GM19455 (cell line): ENCODE data around the gene TET1.
"Not testable (repeated sequence)": the region's sequence is repeated elsewhere in the genome, so short reads cannot be mapped to it uniquely, and the experiment has no call there.

Source experiments
- ATAC-seq: cut with Tn5 transposase; IDR thresholded peaks from one replicate; pipeline ENCODE4 v1.9.1; 2021; ENCODE audit not compliant: unreplicated experiment

The TET1 gene

DNA sequence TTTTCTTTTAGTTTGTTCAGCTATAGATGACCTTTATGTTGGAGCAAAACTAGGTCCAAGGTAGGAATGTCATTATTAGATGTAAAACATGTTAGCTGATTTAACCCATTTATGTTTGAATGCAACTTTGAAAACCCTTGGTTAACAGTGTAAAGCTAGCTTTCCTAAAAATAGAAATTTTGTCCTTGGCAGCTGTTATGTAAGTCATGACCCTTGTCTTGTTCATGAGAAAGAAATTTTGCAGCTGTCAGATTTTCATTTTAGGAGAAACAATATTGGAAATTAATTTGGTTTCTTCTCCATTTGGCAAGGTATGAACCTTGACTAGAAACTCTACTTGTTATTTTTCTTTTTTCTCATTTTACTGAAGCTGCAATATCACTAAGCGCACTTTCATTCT is 137.0 kb downstream of the TET1 start:
- no peak for ATAC-seq

DNA sequence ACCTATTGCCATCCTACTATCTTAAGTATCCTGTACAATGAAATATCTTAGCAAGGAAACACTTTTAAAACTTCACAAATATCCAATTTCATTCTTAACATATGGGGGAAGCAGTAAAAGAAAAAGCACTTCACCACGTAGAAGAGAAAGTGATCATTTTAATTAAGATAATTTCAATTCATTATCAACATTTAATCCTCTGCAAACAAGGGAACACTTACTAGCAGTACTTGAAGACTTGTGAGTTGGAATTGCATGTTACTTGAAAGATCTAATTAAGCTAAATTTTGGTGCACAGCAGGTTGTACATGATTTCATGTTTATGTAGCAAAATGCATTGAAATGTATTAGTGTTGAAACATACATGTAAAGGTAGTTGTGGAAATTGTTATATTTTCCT is 140.1 kb downstream of the TET1 start:
- no peak for ATAC-seq

DNA sequence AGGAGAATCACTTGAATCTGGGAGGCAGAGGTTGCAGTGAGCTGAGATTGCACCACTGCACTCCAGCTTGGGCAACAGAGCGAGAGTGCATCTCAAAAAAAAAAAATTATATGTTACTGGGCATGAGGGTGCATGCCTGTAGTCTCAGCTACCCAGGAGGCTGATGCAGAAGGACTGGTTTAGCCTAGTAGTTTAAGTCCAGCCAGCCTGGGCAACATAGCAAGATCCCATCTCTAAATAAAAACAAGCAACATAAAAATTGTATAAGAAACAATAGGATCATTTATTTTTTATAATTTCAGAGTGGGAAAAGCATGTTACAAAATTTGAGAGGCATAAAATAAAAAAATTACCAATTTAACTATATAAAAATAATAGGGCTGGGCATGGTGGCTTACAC is 145.4 kb downstream of the TET1 start:
- ATAC-seq: no peak

DNA sequence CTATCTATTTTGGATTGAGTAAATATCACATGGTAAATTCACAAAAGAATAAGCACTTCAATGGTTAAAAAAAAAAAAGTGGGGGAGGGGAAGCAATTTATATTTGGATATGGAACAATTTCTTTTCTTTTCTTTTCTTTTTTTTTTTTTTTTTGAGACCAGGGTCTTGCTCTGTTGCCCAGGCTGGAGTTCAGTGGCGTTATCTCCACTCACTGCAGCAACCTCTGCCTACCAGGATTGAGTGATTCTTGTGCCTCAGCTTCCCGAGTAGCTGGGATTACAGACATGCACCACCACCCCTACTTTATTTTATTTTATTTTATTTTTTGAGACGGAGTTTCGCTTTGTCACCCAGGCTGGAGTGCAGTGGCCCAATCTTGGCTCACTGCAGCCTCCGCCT is 148.8 kb downstream of the TET1 start:
- ATAC-seq: not testable (repeated sequence)

DNA sequence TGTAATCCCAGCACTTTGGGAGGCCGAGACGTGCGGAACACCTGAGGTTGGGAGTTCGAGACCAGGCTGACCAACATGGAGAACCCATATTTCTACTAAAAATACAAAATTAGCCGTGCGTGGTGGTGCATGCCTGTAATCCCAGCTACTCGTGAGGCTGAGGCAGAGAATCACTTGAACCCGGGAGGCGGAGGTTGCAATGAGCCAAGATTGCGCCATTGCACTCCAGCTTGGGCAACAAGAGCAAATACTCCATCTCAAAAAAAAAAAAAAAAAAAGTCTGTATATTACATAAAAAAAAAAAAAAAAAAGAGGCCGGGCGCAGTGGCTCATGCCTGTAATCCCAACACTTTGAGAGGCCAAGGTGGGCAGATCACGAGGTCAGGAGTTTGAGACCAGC is 152.9 kb downstream of the TET1 start:
- ATAC-seq: not testable (repeated sequence)

DNA sequence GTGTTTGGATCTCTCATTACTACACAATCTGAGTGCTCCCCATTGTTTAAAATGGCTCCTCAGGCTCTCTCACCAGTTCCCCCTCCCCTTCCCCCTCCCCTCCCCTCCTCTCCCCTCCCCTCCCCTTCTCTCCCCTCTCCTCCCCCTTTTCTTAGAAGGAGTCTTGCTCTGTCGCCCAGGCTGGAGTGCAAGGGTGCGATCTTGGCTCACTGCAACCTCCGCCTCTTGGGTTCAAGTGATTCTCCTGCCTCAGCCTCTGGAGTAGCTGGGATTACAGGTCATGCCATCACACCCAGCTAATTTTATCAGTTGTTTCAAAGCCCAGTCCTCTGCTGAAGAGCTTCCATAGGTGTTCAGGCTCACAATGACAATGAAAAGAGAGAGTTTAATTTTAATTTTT is 157.3 kb downstream of the TET1 start:
- no peak for ATAC-seq

DNA sequence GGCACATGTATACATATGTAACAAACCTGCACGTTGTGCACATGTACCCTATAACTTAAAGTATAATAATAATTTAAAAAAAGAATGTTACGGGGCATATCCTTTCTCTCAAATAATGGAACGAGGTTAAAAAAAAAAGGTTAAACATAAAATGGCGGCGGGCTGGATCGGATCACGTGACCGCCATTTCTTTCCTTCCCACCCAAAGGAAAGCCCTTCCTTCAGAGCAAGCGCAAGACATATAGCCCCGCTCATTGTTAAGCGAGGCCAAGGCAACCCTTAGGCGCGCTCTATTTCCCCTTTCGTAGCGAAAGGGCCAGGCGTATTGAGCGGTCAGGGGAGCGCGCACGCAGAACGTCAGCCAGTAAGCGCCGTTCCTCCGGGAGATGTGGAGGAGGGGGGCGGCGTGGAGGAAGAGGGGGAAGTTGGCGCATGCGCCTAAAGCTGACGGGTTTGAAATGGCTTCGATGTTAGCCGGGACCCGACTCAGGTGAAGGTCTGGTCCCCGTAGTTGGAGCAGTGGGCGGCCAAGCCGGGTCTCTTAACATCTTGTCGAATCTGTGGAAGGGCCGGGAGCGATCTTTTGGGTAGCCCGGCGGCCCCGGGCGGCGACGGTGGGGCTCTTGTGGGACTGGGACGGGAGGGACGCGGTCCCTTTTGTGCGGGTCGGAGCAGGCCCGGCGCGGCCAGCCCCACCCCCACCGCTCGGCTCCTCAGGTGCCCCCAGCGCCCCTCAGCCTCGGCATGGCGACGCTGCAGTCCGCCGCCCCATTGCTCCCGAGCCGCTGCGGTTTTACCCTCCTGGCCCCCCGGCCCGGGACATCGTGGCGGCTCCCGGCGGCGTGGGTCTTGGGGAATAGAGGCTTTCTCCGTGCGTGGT is 160.9 kb downstream of the TET1 start, which contains the start of gene CCAR1:
Gene CCAR1 (plus strand): TSS at position 447 of the 880 bp plus-strand sequence. CDS start 1,266 bp downstream, outside the sequence.
- ATAC-seq: peak; percentile 99

DNA sequence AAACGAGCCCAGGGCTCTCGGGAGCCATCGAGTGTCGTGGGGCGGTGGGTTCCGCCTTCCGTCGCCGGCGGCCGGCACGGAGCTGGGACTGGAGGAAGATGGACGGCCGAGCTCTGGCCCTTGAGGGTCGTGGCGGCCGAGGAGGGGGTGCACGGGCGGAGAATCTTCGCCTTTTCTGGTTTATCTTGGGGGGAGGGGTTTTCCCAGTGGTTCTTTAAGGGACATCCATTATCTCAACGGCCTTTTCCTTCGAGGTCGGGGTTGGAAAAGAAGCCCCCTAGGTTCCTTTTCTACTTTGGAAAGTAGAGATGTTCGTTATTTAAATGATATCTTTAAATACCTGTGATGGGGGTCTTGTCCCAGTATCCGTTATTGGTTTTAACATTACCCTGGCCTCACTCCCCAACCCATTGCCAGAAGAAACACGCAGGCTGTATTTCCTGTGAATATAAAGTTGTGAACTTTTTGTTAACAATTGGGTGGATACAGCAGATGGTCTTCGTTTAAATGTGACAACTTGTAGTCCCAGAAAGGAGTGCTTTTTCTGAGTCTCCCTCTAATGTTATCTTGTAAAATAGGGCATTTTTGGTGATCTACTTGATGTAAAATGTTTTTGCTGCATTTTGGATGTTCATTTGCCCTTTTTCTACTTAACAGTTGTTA is 161.7 kb downstream of the TET1 start:
- ATAC-seq: peak; percentile 24

DNA sequence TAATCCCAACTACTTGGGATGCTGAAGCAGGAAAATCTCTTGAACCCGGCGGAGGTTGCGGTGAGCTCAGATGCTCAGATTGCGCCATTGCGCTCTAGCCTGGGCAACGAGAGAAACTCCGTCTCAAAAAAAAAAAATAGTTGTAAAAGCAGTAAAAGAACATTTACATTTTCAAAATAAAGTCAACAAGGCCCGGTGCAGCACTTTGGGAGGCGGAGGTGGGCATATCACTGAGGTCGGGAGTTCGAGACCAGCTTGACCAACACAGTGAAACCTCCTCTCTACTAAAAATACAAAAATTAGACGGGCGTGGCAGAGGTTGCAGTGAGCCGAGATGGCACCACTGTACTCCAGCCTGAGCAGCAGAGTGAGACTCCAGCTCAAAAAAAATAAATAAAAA is 164.9 kb downstream of the TET1 start:
- no peak for ATAC-seq

DNA sequence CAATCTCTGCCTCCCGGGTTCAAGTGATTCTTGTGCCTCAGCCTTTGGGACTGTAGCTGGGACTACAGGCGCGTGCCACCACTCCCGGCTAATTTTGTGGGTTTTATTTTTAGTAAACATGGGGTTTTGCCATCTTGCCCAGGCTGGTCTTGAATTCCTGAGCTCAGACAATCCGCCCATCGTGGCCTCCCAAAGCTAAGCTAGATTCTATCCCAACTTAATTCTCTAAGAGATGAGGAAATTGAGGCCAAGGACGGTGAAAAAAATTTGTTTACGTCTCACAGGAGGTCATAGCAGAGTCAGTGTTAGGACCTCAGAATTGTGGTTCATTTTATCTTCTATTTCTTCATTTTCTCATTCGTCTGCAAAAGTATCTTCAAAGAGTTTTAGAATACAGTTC is 167.0 kb downstream of the TET1 start:
- no peak for ATAC-seq

DNA sequence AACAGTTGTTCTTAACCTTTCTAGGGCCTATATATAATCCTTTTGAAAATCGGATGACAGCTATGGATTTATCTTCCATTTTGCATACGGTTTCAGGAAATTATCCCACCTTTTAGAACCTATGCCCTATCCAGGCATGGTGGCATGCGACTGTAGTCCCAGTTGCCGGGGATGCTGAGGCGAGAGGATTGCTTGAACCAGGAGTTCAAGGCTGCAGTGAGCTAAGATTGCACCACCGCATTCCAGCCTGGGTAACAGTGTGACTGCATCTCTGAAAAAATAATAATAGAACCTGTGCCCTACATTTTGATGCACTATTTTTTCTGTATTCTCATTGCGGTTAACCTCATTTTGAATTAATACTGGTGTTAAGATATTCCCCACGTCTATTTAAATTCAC is 172.5 kb downstream of the TET1 start:
- ATAC-seq: no peak

DNA sequence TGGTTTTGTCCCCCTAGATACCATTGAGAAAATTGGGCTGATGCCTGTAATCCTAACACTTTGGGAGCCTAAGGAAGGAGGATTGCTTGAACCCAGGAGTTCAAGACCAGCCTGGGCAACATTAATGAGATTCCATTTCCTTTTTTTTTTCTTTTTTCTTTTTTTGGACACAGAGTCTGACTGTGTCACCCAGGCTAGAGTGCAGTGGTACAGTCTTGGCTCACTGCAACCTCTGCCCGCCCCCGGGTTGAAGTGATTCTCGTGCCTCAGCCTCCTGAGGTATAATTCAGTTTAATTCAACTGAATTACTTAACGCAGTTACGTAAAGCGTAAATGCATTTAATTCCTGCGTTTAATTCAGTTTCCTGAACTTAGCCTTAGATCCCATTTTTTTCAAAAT is 174.2 kb downstream of the TET1 start:
- ATAC-seq: no peak

DNA sequence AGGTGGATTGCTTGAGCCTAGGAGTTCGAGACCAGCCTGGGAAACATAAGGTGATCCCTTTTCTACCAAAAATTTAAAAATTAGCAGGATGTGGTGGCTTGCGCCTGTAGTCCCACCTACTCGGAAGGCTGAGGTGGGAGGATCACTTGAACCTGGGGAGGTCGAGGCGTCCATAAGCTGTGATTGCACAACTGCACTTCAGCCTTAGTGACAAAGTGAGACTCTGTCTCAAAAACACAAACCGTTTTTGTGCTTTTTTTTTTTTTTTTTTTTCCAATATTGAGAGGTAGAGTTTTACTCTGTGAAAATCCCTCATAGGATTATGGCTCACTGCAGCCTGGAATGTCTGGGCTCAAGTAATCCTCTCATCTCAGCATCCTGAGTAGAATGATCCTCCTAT is 175.0 kb downstream of the TET1 start:
- ATAC-seq: no peak

DNA sequence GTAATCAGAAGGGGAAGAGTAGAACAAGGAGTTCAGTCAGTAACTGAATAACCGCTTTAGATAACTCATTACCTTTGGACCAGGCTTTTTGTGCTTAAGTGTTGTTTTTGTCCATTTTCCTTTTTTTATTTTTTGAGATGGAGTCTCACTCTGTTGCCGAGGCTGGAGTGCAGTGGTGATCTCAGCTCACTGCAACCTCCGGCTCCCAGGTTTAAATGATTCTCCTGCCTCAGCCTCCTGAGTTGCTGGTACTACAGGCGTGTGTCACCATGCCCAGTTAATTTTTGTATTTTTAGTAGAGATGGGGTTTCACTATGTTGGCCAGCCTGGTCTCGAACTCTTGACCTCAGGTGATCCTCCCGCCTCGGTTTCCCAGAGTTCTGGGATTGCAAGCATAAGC is 175.6 kb downstream of the TET1 start:
- not testable (repeated sequence) for ATAC-seq

DNA sequence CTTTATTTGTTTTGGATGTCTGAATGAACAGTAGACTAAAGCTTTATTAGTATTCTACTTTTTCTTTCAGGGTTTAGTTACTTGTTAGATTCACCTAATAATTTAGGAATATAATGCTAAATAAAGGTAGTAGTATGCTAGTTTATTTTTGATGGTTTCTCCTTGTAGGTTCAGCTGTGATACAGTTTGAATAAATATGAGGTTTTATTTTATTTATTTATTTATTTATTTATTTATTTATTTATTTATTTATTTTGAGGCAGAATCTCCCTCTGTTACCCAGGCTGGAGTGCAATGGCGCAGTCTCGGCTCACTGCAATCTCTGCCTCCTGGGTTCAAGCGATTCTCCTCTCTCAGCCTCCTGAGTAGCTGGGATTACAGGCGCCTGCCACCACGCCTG is 180.5 kb downstream of the TET1 start:
- ATAC-seq: not testable (repeated sequence)

DNA sequence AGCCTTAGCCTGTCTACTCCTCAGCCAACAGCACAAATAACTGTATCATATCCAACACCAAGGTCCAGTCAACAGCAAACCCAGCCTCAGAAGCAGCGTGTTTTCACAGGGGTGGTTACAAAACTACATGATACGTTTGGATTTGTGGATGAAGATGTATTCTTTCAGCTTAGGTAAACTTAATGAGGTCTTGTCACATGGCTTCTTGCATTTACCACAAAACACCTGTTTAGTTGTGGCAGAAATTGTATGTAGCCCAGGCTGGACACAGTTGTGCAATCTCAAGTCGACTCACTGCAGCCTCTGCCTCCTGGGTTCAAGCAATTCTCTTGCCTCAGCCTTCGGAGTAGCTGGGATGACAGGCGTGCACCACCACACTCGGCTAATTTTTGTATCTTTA is 182.3 kb downstream of the TET1 start:
- no peak for ATAC-seq
